Loucy (cell line): ENCODE results near the gene ETFA.

Experiments
- H2AFZ ChIP-seq: fragments of 200-600 bp; sonication (generic); 2 replicates; pipeline ENCODE4 v1.6.0; 2016; ENCODE audit warnings: antibody characterized with exemption, mild to moderate bottlenecking, low read length, moderate library complexity
- H3F3A ChIP-seq: fragments of 200-600 bp; 2 replicates; pipeline ENCODE4 v1.6.0; 2016; ENCODE audit warnings: antibody characterized with exemption, low read depth, mild to moderate bottlenecking
- H3K27me3 ChIP-seq: fragments of 200-600 bp; sonication (generic); 2 replicates; pipeline ENCODE4 v1.6.1; 2014; ENCODE audit warnings: low read length, mild to moderate bottlenecking; ENCODE audit not compliant: insufficient read depth, poor library complexity, severe bottlenecking
- H3K36me3 ChIP-seq: fragments of 200-600 bp; sonication (generic); 2 replicates; pipeline ENCODE4 v1.6.1; 2016; ENCODE audit warnings: low read length; ENCODE audit not compliant: insufficient read depth
- H3K4me1 ChIP-seq: fragments of 200-600 bp; sonication (generic); 2 replicates; pipeline ENCODE4 v1.5.1; 2014; ENCODE audit warnings: low read length, mild to moderate bottlenecking; ENCODE audit not compliant: insufficient read depth, poor library complexity, severe bottlenecking
- H3K4me2 ChIP-seq: fragments of 200-600 bp; sonication (generic); 2 replicates; pipeline ENCODE4 v1.6.0; 2014; ENCODE audit warnings: antibody characterized with exemption, low read length, low read depth, mild to moderate bottlenecking; ENCODE audit not compliant: poor library complexity, severe bottlenecking
- H3K4me3 ChIP-seq: fragments of 200-600 bp; sonication (generic); 2 replicates; pipeline ENCODE4 v1.5.1; 2014; ENCODE audit warnings: low read length, mild to moderate bottlenecking, mixed read lengths; ENCODE audit not compliant: poor library complexity, severe bottlenecking
- H3K79me2 ChIP-seq: fragments of 200-600 bp; sonication (generic); 2 replicates; pipeline ENCODE4 v1.6.1; 2014; ENCODE audit warnings: low read length; ENCODE audit not compliant: insufficient read depth
- H3K9ac ChIP-seq: fragments of 200-600 bp; sonication (generic); 2 replicates; pipeline ENCODE4 v1.6.0; 2014; ENCODE audit warnings: mild to moderate bottlenecking, low read depth, low read length, moderate library complexity; ENCODE audit not compliant: poor library complexity, severe bottlenecking
- H3K9me2 ChIP-seq: fragments of 200-600 bp; sonication (generic); replicated peaks from 2 replicates; pipeline ENCODE4 v1.6.1; 2016; ENCODE audit warnings: low read depth, low read length, mixed read lengths
- H3K9me3 ChIP-seq: fragments of 200-600 bp; sonication (generic); 2 replicates; pipeline ENCODE4 v1.6.1; 2014; ENCODE audit warnings: mild to moderate bottlenecking, antibody characterized with exemption, low read length, low read depth; ENCODE audit not compliant: insufficient read depth
- H4K20me1 ChIP-seq: fragments of 200-600 bp; sonication (generic); 2 replicates; pipeline ENCODE4 v1.6.0; 2014; ENCODE audit warnings: antibody characterized with exemption, low read length, mild to moderate bottlenecking; ENCODE audit not compliant: insufficient read depth, poor library complexity, severe bottlenecking
- CTCF ChIP-seq: fragments of 200-600 bp; sonication (generic); conservative IDR thresholded peaks from 2 replicates; pipeline ENCODE4 v1.5.1; 2014; ENCODE audit warnings: mild to moderate bottlenecking, antibody characterized with exemption, low read length
- EZH2phosphoT487 ChIP-seq: fragments of 200-600 bp; IDR thresholded peaks from 2 replicates; pipeline ENCODE4 v1.6.1; 2018; ENCODE audit warnings: antibody characterized with exemption, mild to moderate bottlenecking, moderate library complexity, borderline replicate concordance

Gene ETFA

DNA sequence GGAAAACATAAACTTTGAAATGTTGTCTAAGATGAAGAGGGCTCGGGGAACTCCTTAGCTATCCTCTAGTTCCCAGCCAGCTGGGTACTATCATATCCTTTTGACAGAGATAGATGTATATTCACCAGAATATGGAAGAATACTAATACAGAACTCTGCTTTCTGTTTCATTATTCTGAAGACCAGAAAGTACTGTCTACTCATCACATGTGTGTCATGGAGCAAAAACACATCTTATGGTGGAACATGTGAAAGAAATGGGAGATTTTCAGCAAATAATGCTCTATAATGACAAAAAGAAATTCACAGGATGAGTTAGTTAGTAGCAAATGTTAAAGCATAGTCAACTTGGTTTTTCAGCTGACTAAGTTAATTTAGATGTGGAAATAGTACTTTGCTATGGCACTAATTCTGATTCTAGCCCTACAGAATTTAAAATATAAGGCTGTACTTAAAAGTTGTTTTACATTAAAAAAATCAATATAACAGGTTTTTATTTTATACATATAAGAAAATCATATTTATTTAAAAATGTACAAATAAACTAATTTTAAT lies 41.8 kb upstream of the ETFA start:
- Histone ChIP-seq H2AFZ (no peak overlapping the region), H3F3A (no peaks in the 10 kb centered on the region), H3K4me3 (no peak overlapping the region), H3K9me2 (no peaks in the 10 kb centered on the region), H3K4me1 (no peaks in the 10 kb centered on the region), H3K9me3 (no peaks in the 10 kb centered on the region), H3K4me2 (no peak overlapping the region), H3K79me2 (no peaks in the 10 kb centered on the region), H3K27me3 (no peaks in the 10 kb centered on the region), H4K20me1 (no peaks in the 10 kb centered on the region), H3K36me3 (0 out of 2 replicates have a peak, but pooled peaks cover 3% of the 10 kb centered on the region), H3K9ac (no peak overlapping the region)
- TF ChIP-seq CTCF (no peak), EZH2phosphoT487 (no peak)

GRCh38 chr15:76349301-76350070 lies 38.2 kb upstream of the ETFA start:
- H3K4me3 ChIP-seq = no peak overlapping the region
- H4K20me1 ChIP-seq = no peaks in the 10 kb centered on the region
- no peaks in the 10 kb centered on the region for H3K9me3 ChIP-seq
- no peaks in the 10 kb centered on the region for H3K79me2 ChIP-seq
- no peak for TF ChIP-seq CTCF
- no peak for TF ChIP-seq EZH2phosphoT487
- H3K9me2 ChIP-seq = no peaks in the 10 kb centered on the region
- H3K27me3 ChIP-seq = no peaks in the 10 kb centered on the region
- H3K4me1 ChIP-seq = no peaks in the 10 kb centered on the region
- no peak overlapping the region for H2AFZ ChIP-seq
- H3K4me2 ChIP-seq = no peak overlapping the region
- 0 out of 2 replicates have a peak, but pooled peaks cover 4% of the 10 kb centered on the region for H3K36me3 ChIP-seq
- no peak overlapping the region for H3K9ac ChIP-seq
- H3F3A ChIP-seq = no peaks in the 10 kb centered on the region

- 0 out of 2 replicates have a peak, but pooled peaks cover 4% of the 10 kb centered on the region for H3K36me3 ChIP-seq
- no peaks in the 10 kb centered on the region for H3K27me3 ChIP-seq
- H3K4me3 ChIP-seq = no peak overlapping the region
- H4K20me1 ChIP-seq = no peaks in the 10 kb centered on the region
- H3K79me2 ChIP-seq = no peaks in the 10 kb centered on the region
- TF ChIP-seq EZH2phosphoT487 = no peak
- no peak for TF ChIP-seq CTCF
- H3F3A ChIP-seq = no peaks in the 10 kb centered on the region
- no peak overlapping the region for H2AFZ ChIP-seq
- no peaks in the 10 kb centered on the region for H3K9me2 ChIP-seq
- H3K4me1 ChIP-seq = no peaks in the 10 kb centered on the region
- H3K4me2 ChIP-seq = no peak overlapping the region
- no peak overlapping the region for H3K9ac ChIP-seq
- no peaks in the 10 kb centered on the region for H3K9me3 ChIP-seq
These were observed 36.3 kb upstream of the ETFA start for GRCh38 chr15:76347482-76348055.
